GM21423 (cell line): ENCODE measurements around the gene TIMM50.
"Not testable (repeated sequence)": the region's sequence is repeated elsewhere in the genome, so short reads cannot be mapped to it uniquely, and the experiment has no call there.

Experiments used
- ATAC-seq: cut with Tn5 transposase; IDR thresholded peaks from one replicate; pipeline ENCODE4 v1.9.1; 2021; ENCODE audit warnings: mild to moderate bottlenecking, moderate library complexity; ENCODE audit not compliant: unreplicated experiment

The TIMM50 gene

DNA sequence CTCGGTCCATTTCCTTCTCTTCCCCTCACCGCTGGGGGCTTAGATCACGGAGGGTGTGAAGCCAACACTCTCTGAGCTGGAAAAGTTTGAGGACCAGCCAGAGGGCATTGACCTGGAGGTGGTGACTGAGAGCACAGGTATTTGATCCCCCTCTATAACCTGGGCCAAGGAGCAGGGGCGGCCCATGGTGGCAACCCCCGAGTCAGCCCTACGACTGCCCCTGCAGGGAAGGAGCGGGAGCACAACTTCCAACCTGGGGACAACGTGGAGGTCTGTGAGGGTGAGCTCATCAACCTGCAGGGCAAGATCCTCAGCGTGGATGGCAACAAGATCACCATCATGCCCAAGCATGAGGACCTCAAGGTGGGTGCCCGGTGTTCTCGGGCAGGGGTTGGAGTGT, 11.6 kb upstream of the TIMM50 start:
- ATAC-seq: no peak

DNA sequence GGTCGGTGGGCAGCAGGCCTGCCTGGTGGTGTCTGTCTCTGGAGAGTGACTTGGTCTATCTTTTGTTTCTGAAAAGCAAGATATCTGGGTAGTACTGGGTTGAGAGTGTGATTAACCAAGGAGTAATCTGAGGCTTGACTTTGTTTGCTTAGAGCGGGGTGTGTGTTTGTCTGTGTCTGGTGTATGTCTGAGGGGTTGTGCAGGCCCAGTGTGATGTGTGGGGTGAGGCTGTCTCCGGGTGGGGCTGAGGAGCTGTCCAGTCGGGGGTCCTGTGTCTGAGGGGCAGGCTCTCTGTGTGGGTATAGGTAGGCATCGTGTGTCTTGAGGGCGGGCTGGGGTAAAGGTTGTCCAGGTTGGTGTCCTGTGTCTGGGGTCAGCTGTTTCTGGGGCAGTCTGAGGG, 11.1 kb upstream of the TIMM50 start:
- ATAC-seq: no peak

DNA sequence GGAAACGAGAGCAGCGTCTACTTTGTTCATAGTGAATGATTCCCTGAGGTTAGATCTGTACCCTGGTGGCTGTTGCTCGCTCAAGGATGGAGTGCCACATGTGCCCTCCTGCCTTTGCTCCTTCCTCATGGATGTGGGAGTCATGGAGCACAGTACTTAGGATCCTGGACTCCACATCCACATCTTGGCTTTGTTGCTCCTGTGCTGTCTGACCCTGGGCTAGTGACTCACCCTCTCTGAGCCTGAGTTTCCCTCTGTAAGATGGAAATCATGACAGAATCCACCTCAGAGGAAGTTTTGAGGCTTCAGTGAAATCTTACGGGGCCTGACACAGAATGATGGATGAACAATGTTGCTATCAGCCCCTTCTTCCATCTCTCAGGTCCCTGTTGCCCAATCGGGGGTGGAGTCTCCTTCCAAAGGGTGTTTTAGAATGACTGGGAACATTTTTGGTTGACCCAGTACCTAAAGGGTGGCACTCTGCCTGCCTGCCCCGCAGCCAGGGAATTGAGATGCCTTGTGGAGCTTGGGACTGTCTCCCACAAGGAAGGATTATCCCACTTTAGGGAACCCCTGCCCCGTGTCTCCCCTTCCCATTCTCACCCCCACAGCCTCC, 9.8 kb upstream of the TIMM50 start:
- no peak for ATAC-seq

DNA sequence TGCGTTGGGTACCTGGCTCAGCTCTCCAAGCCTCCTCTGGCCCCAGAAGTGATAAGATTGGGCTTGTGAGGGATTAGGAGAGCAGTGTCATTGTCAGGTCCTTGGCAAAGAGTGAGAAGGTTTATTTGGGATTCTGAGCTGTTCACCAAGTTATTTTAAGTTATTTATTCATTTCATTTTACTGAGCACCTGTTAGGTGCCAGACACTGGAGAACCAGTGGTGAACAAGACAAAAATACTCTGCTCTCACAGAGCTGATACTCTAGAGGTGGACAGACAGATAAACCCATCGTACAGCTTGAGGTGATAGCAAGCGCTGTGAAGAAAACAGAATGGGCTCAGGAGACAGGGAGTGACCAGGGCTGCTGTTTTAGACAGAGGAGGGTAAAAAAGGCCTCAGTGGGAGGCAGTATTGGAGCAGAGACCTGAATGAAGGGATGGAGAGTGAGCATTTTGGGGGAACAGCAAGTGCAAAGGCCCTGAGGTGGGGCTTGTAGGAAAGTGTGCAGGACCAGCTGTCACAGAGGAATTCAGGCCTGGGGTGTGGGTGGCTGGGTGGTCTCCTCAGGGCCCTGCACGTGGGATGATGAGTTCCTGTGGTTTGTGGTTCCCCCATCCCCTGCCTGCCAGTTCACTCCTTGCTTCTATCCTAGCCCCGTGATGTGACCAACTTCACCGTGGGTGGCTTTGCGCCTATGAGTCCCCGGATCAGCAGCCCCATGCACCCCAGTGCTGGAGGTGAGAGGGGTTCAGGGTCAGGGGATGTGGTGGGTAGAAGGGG, 8.7 kb upstream of the TIMM50 start:
- ATAC-seq: no peak

DNA sequence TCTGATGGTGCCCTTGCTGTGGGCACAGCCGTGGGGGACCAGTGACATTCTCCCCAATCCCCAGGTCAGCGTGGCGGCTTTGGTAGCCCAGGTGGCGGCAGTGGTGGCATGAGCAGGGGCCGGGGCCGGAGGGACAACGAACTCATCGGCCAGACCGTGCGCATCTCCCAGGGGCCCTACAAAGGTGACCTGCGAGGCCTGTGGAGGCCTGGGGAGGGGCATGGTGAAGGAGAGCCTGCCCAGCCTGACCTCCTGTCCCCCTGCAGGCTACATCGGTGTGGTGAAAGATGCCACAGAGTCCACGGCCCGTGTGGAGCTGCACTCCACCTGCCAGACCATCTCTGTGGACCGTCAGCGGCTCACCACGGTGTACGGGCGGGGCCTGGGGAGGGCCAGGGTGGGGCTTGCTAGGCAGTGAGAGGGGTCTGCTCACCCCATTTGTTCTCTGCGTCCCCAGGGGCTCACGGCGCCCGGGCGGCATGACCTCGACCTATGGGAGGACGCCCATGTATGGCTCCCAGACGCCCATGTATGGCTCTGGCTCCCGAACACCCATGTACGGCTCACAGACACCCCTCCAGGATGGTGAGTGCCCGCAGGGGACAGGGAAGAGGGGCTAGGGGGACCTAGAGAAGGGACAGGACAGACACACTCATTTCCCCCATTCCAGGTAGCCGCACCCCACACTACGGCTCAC, 7.7 kb upstream of the TIMM50 start:
- ATAC-seq: no peak

DNA sequence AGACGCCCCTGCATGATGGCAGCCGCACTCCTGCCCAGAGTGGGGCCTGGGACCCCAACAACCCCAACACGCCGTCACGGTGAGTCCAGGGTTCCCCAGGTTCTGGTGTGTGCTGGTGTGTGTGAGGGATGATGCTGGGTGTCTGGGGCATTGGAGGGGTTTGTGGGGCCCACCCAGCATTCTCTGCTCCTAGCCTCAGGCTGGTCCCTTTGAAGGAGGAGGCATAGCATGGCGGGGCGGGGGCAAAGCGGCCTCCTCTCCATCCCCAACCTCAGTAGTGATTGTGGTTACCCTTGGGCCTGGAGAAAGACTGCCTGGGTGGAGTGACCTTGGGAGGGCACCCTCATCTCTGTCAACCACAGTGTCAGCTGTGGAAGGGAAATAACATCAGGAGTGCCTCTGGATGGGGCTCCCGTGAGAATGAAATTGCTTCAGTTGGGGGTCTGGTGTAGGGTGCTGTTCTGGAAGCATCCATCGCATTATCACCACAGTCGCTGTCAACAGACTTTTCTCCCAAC, 7.1 kb upstream of the TIMM50 start:
- ATAC-seq: no peak

DNA sequence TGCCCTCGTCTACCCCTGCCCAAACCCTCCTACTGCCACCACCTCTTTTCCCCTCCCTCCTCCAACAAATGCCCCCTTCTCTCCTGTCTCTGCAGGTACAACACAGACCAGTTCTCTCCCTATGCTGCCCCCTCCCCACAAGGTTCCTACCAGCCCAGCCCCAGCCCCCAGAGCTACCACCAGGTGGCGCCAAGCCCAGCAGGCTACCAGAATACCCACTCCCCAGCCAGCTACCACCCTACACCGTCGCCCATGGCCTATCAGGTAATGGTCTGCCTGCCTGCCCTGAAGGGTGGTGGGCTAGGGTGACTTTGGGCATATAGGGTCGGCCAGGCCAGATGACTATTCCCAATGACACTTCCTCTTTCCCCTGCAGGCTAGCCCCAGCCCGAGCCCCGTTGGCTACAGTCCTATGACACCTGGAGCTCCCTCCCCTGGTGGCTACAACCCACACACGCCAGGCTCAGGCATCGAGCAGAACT, 6.5 kb upstream of the TIMM50 start:
- no peak for ATAC-seq

DNA sequence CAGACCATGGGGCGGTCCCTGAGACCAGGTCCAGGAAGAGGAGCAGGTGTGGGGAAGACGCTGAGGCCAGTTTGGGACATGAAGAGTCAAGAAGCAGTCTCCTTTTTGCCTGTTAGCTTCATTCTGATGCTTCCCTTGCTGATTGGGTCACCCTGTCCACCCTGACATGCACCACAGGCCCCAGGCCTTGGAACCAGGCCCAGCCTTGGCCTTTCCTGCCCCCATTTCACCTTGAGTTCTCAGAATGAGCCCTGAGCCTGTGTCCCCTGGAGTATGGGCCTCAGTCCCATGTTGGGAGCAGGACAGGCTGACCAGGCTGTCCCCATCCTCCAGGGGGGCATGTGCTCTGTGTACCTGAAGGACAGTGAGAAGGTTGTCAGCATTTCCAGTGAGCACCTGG, 4.9 kb upstream of the TIMM50 start:
- no peak for ATAC-seq

DNA sequence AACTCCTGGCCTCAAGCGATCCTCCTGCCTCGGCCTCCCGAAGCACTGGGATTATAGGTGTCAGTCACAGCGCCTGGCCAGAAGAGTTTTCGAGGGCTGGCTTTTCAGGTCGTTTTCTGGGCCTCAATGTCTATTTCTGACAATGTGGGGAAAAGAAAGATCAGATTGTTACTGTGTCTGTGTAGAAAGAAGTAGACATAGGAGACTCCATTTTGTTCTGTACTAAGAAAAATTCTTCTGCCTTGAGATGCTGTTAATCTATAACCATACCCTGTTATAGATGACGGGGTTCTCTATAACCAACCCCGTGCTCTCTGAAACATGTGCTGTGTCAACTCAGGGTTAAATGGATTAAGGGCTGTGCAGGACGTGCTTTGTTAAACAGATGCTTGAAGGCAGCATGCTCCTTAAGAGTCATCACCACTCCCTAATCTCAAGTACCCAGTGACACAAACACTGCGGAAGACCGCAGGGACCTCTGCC, 1.3 kb upstream of the TIMM50 start:
- ATAC-seq: not testable (repeated sequence)

DNA sequence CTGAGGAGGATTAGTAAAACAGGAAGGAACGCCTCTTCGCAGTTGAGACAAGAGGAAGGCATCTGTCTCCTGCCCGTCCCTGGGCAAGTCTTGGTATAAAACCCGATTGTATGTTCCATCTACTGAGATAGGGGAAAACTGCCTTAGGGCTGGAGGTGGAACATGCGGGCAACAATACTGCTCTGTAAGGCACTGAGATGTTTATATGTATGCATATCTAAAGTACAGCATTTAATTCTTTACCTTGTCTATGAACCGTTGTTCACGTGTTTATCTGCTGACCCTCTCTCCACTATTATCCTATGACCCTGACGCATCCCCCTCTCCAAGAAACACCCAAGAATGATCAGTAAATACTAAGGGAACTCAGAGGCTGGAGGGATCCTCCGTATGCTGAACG, 722 bp upstream of the TIMM50 start:
- ATAC-seq: no peak

DNA sequence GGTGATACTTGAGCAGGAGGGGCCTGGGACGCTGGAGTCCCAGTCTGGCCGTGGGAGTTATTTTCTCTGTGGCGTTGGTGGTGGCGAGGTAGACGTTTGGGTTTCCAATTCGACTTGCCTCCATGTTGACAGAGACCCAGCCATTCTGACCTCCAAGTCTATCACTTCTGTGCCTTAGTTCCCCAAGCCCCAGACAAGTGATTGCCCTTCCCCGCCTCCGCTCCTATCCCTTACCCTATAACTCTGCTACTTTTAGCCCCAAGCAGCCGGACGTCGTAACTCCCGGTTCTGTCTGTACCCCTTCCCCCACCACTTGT, 549 bp downstream of the TIMM50 start:
- ATAC-seq: no peak

DNA sequence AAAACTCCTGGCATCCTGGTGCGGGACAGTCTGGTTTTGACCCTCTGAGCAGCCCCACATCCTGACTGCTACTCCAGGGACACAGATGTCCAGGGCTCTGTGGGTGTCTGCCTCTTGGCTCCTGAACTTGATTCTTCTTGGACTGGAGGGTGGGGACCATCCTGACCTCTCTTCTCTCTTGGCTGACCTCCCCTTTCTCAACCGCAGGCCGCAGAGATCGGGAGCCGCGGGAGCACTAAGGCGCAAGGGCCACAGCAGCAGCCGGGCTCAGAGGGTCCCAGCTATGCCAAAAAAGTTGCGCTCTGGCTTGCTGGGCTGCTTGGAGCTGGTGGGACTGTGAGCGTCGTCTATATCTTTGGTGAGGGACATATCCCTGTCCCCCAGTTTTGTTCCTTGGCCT, 1.0 kb downstream of the TIMM50 start:
- no peak for ATAC-seq

DNA sequence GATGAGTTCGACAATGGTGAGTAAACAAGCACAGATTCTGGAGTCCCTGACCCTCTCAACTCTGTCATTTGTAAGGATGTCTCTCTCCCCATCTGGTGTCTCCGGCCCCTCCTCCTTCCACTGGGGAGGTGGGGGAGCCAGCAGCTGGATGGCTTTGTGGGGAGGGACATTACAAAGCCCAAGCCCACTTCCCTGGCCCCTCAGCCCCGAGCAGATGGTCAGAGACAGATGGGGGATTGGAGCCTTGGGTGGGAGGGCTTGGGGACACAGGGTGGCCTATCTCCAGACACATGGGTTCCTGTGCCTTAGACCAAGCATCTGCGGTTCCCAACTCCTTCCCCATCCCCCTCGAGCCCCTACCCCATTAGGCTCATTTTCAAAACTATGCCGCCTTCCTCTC, 2.5 kb downstream of the TIMM50 start:
- ATAC-seq: no peak

DNA sequence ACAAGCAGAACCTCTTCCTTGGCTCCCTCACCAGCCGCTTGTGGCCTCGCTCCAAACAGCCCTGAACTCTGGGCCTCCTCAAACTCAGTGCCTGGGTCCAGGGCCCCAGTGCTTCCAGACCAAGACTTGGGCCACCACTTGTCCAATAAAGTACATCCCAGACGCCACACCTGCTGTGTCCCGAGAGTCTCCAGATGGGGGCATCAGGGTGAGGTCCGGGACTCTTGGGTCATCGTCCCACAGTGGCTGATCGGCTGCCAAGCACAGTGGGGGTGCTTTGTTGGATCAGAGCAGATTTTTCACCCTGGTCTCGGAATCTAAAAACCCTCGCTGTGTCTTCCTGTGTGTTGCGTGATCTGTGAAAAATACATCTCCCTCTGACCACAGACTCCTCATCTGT, 9.1 kb downstream of the TIMM50 start:
- no peak for ATAC-seq

DNA sequence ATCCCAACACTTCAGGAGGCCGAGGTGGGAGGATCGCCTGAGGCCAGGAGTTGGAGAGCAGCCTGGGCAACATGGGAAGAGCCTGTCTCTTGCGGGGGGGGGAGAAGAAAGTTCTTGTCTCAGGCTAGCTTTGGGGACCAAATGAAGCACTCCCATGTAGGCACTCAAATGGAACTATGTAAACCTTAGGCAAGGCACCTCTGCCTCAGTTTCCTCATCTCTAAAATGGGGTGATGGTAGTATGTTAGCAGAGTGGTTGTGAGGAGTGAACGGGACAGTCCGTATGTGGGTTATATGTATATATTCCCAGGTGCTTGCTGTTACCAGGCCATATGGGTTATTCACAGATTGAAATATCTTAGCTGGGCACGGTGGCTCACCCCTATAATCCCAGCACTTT, 11.6 kb downstream of the TIMM50 start:
- ATAC-seq: no peak

DNA sequence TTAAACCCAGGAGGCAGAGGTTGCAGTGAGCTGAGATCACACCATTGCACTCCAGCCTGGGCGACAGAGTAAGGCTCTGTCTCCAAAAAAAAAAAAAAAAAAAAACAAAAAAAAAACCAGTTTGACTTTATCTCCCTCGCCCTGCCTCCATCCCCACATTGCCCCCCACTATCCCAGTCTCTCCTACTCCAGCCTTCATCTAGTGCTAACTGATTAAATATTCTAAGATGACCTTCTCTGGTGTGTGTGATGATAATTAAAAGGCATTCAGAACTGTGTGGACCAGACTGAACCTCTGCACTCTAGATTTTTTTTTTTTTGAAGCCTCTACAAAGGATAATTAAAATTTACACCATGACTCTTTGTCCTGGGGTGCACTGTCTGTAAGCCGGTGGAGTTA, 12.2 kb downstream of the TIMM50 start:
- no peak for ATAC-seq

DNA sequence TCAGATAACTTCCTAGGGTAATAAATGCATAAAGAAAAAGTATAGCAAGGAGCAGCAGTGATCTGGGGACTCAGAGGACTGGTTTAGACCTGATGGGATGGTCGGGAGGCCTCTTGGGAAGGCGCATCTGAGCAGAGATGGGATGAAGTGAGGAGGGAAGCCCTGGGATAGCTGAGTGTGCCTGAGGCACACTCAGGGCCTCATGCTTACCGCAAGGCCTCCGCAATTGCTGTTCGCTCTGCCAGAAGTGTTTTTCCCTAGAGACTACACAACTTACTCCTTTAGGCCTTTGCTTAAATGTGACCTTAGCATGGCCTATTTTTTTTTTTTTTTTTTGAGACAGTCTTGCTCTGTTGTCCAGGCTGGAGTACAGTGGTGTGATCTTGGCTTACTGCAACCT, 14.0 kb downstream of the TIMM50 start:
- ATAC-seq: no peak

DNA sequence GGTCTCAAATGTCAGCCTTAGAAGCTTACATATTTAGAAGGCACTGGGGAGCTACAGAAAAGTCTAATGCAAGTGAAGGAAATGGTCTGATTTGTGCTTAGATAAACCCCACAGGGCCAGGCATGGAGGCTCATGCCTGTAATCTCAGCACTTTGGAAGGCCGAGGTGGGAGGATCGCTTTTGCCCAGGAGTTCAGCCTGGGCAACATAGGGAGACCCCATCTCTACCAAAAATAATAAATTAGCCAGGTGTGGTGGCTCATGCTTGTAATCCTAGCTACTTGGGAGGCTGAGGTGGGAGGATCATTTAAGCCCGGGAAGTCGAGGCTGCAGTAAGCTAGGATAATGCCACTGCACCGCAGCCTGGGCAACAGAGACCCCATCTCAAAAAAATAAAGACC, 15.4 kb downstream of the TIMM50 start:
- no peak for ATAC-seq

DNA sequence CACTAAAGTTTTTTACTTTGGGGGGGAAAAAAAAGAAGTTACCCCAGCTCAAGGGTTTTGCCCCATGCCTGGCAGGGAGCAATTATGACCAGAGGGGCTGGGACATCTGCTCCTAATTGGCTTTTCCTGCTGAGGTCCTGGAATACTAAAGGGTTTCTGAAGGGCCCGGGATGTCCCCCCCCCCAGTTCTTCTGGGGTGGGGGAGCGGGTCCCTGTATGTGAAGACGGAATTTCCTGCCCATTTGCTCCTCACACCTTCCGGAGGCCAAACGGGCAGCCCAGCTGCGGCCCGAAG, 17.0 kb downstream of the TIMM50 start:
- no peak for ATAC-seq

DNA sequence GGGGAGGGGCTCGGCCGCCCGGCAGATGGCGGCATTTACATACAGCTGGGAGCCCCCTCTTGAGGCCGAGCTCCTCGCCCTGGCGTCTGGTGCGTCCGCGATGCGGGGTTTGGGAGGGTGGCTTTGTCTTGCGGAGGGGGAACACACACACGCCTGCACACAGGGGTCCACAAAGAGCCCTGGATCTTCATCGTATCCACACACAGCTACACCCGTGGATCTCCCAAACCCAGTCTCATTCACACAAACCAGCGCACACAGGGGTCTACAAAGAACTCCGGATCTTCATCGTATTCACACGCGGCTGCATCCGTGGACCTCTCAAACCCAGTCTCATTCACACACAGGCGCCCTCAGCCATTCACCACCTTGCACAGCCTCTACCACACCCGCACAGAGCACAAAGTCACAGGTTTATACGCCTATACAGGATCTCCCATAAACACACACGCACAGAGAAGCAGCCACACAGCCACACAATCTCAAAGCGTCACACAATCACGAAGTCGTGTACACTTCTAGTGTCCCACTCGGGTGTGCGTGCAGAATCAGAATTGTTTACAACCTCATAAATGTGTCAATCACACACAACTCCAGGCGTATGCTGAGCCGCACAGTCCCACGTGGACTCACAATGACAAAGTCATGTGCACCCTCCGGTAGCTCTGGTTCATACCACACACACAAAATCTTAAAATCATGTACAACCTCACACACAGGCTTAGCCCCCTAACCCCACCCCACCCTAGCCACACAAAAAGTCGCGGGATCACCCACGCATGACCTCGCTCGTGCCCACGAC, 17.6 kb downstream of the TIMM50 start:
- ATAC-seq: no peak
